ENCODE data around the gene OGT.

OGT gene

DNA sequence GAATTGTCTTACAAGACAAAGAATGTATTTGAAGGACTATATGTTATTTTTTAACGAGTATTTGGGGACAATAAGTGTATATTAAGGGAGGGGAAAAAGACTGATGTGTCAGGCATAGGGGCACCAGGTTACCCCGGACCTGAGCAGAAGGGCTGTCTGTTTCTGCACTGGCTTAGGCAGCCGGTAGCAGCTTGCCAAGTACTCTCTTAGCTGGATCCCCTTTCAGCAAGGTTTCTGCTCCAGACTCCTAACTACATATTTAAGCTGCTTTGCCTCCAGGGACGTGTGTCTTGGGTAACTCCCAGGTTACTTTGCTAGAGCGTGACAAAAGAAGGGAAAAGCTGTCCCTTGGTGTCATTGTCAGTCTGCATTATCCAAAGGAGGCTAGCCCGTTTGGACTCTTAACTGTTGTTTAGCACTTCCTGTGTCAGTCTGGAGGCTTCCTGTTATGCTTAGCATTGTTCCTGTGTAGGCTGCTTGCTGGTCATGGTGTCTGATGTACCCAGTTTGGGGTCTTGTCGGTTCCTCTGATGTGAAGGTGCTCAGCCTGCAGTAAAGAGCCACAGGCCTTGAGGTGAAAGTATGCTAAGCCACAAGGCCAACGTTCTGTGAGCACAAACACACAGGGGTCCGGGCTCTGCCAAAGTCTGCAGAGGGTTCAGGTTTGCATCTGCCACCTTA lies 73.8 kb downstream of the OGT start:
- Histone ChIP-seq H3K4me1 (ENCODE audit: control insufficient read depth, insufficient read depth, low read length) (no peaks in the 10 kb centered on the region), H3K27ac (ENCODE audit: extremely low read depth, low read depth, low read length) (no peak overlapping the region), H3K4me3 (ENCODE audit: low read depth, low read length) (no peak overlapping the region), H3K36me3 (ENCODE audit: control insufficient read depth in 2 of 2, insufficient read depth in 1 of 2, low read length in 2 of 2) (peaks cover 0 to 52% of the 10 kb centered on the region in 2 experiments; a peak in 2 of 3 replicates), H3K9me3 (ENCODE audit: control insufficient read depth, insufficient read depth, low read depth, low read length) (no peaks in the 10 kb centered on the region; the same call in 1 of the 2 replicates)
- no peak for TF ChIP-seq ZFP41 (tag by site-specific recombination; IDR thresholded peaks at IDR 0.05; ENCODE audit: borderline replicate concordance)
- no peak for TF ChIP-seq ZNF223 (tag by site-specific recombination; IDR thresholded peaks at IDR 0.05)
- TF ChIP-seq KLF1 (tag by site-specific recombination; IDR thresholded peaks at IDR 0.05) = no peak
- TF ChIP-seq OVOL3 (tag by site-specific recombination; IDR thresholded peaks at IDR 0.05) = no peak
- TF ChIP-seq ZSCAN4 (tag by site-specific recombination; IDR thresholded peaks at IDR 0.05) = no peak
- no peak for TF ChIP-seq ZNF544 (tag by site-specific recombination; IDR thresholded peaks at IDR 0.05)
- TF ChIP-seq ZNF350 (tag by site-specific recombination; IDR thresholded peaks at IDR 0.05) = no peak
- no peak for TF ChIP-seq ZNF239 (tag by site-specific recombination; IDR thresholded peaks at IDR 0.05)
- no peak for TF ChIP-seq IKZF3 (tag by site-specific recombination; IDR thresholded peaks at IDR 0.05)
- no peak for TF ChIP-seq MYNN (tag by site-specific recombination; IDR thresholded peaks at IDR 0.05; ENCODE audit: borderline replicate concordance)
- TF ChIP-seq ZNF433 (tag by site-specific recombination; IDR thresholded peaks at IDR 0.05; ENCODE audit: low read depth) = no peak
- no peak for TF ChIP-seq ZBTB21 (tag by site-specific recombination; IDR thresholded peaks at IDR 0.05)
- no peak for TF ChIP-seq SCRT2 (tag by site-specific recombination; IDR thresholded peaks at IDR 0.05)
- no peak for TF ChIP-seq ZNF514 (tag by site-specific recombination; IDR thresholded peaks at IDR 0.05)
- TF ChIP-seq, protein P1, sequence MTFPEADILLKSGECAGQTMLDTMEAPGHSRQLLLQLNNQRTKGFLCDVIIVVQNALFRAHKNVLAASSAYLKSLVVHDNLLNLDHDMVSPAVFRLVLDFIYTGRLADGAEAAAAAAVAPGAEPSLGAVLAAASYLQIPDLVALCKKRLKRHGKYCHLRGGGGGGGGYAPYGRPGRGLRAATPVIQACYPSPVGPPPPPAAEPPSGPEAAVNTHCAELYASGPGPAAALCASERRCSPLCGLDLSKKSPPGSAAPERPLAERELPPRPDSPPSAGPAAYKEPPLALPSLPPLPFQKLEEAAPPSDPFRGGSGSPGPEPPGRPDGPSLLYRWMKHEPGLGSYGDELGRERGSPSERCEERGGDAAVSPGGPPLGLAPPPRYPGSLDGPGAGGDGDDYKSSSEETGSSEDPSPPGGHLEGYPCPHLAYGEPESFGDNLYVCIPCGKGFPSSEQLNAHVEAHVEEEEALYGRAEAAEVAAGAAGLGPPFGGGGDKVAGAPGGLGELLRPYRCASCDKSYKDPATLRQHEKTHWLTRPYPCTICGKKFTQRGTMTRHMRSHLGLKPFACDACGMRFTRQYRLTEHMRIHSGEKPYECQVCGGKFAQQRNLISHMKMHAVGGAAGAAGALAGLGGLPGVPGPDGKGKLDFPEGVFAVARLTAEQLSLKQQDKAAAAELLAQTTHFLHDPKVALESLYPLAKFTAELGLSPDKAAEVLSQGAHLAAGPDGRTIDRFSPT (tag by site-specific recombination; IDR thresholded peaks at IDR 0.05) = no peak
- TF ChIP-seq SP2 (tag by site-specific recombination; IDR thresholded peaks at IDR 0.05) = no peak
- no peak for TF ChIP-seq ZNF311 (tag by site-specific recombination; IDR thresholded peaks at IDR 0.05; ENCODE audit: borderline replicate concordance)
- no peak for TF ChIP-seq ZNF701 (tag by site-specific recombination; IDR thresholded peaks at IDR 0.05)
- no peak for TF ChIP-seq ZNF426 (tag by site-specific recombination; IDR thresholded peaks at IDR 0.05)
- ChIA-PET POLR2A (no interaction called here), CTCF (no interaction called here)

DNA sequence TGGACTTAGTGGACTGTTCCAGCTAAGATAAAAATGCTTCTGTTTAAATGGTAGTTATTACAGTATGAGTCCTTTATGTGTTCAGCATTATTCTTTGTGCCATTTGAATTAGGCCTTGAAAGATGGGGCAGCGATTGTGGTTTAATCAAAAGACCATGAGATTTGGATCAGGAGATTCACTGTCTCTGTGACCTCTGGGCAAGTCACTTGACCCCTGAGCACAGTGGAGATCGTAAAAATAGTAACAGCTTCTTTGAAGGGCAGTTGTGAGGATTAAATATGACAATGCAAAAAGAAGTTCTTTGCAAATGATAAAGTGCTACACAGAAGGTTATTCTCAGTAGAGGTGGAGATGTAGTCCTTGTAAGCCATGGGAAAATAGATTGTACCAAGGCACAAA lies 74.6 kb downstream of the OGT start:
- Histone ChIP-seq H3K4me1 (ENCODE audit: control insufficient read depth, insufficient read depth, low read length) (no peaks in the 10 kb centered on the region), H3K9me3 (ENCODE audit: control insufficient read depth, insufficient read depth, low read depth, low read length) (no peaks in the 10 kb centered on the region; the same call in 1 of the 2 replicates), H3K4me3 (ENCODE audit: low read depth, low read length) (no peak overlapping the region), H3K36me3 (ENCODE audit: control insufficient read depth in 2 of 2, insufficient read depth in 1 of 2, low read length in 2 of 2) (peaks cover 0 to 56% of the 10 kb centered on the region in 2 experiments; a peak in 2 of 3 replicates), H3K27ac (ENCODE audit: extremely low read depth, low read depth, low read length) (no peak overlapping the region)
- CTCF ChIA-PET = no interaction called here
- POLR2A ChIA-PET = no interaction called here
- no peak for TF ChIP-seq RBAK (tag by site-specific recombination; IDR thresholded peaks at IDR 0.05)
- TF ChIP-seq PRDM6 (tag by site-specific recombination; IDR thresholded peaks at IDR 0.05) = no peak
- no peak for TF ChIP-seq TRIM28 (IDR thresholded peaks at IDR 0.05; ENCODE audit: borderline replicate concordance, low read length)
- no peak for TF ChIP-seq ZNF837 (tag by site-specific recombination; IDR thresholded peaks at IDR 0.05)
- TF ChIP-seq ZNF121 (tag by site-specific recombination; IDR thresholded peaks at IDR 0.05) = no peak
- TF ChIP-seq, protein P2, sequence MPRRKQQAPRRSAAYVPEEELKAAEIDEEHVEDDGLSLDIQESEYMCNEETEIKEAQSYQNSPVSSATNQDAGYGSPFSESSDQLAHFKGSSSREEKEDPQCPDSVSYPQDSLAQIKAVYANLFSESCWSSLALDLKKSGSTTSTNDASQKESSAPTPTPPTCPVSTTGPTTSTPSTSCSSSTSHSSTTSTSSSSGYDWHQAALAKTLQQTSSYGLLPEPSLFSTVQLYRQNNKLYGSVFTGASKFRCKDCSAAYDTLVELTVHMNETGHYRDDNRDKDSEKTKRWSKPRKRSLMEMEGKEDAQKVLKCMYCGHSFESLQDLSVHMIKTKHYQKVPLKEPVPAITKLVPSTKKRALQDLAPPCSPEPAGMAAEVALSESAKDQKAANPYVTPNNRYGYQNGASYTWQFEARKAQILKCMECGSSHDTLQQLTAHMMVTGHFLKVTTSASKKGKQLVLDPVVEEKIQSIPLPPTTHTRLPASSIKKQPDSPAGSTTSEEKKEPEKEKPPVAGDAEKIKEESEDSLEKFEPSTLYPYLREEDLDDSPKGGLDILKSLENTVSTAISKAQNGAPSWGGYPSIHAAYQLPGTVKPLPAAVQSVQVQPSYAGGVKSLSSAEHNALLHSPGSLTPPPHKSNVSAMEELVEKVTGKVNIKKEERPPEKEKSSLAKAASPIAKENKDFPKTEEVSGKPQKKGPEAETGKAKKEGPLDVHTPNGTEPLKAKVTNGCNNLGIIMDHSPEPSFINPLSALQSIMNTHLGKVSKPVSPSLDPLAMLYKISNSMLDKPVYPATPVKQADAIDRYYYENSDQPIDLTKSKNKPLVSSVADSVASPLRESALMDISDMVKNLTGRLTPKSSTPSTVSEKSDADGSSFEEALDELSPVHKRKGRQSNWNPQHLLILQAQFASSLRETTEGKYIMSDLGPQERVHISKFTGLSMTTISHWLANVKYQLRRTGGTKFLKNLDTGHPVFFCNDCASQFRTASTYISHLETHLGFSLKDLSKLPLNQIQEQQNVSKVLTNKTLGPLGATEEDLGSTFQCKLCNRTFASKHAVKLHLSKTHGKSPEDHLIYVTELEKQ (tag by site-specific recombination; IDR thresholded peaks at IDR 0.05; ENCODE audit: borderline replicate concordance) = no peak
- TF ChIP-seq EGR2 (tag by site-specific recombination; IDR thresholded peaks at IDR 0.05; ENCODE audit: low read depth) = no peak
- TF ChIP-seq ZNF112 (tag by site-specific recombination; IDR thresholded peaks at IDR 0.05) = no peak

Measured in HEK293 (cell line).